Measurements from ENCODE around the gene B4GALT5.
"Not testable (repeated sequence)": the region's sequence is repeated elsewhere in the genome, so short reads cannot be mapped to it uniquely, and the experiment has no call there.

The B4GALT5 gene

GRCh38 chr20:49620364-49621240 is 93.1 kb downstream of the B4GALT5 start:
- DNase-seq: no peak

- no peak for DNase-seq
These were observed 94.3 kb downstream of the B4GALT5 start for GRCh38 chr20:49619113-49620048.

GRCh38 chr20:49618289-49618688 is 95.4 kb downstream of the B4GALT5 start:
- no peak for DNase-seq

DNA sequence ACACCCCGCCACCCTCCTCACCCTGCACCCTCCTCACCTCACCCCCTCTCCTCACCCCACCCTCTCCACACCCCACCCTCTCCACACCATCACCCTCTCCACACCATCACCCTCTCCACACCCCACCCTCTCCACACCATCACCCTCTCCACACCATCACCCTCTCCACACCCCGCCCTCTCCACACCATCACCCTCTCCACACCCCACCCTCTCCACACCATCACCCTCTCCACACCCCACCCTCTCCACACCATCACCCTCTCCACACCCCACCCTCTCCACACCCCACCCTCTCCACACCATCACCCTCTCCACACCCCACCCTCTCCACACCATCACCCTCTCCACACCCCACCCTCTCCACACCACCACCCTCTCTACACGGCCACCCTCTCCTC is 96.3 kb downstream of the B4GALT5 start:
- DNase-seq: not testable (repeated sequence)

DNA sequence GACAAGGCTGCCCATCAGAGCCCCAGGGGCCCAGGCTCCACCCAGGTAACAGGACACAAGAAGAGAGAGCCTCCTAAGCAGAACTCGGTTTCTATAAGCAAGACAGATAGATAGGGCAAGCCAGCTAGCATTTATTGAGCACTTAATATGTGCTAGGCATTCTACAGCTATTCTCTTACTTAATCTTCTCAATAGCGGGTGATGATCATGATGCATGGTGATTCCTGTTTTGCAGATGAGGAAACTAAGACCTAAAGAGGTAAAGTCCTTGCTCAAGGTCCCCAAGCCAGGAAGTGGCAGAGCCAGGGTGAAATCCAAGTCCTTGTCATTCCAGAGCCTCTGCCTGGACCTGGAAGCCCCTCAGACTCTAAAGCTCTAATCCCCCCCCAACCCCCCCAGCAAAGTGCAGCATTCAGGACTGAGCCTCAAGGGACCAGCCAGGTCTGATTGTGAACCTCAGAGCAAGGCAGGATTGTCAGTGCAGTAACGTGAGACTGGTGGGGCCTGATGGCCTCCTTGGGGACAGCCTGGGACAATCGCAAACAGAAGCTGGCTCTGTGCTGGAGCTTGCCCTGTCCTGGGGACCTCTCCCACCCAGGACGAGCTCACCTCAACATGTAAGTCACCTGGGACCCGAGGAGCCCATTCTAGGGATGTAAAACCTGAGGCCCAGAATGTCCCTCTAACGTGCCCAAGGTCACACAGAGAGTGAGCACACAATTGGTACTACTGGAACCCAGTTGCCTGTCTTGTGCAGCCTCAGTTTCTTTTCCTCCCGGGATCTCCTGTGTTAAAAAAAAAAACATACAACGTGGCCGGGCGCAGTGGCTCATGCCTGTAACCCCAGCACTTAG is 97.3 kb downstream of the B4GALT5 start:
- no peak for DNase-seq

DNA sequence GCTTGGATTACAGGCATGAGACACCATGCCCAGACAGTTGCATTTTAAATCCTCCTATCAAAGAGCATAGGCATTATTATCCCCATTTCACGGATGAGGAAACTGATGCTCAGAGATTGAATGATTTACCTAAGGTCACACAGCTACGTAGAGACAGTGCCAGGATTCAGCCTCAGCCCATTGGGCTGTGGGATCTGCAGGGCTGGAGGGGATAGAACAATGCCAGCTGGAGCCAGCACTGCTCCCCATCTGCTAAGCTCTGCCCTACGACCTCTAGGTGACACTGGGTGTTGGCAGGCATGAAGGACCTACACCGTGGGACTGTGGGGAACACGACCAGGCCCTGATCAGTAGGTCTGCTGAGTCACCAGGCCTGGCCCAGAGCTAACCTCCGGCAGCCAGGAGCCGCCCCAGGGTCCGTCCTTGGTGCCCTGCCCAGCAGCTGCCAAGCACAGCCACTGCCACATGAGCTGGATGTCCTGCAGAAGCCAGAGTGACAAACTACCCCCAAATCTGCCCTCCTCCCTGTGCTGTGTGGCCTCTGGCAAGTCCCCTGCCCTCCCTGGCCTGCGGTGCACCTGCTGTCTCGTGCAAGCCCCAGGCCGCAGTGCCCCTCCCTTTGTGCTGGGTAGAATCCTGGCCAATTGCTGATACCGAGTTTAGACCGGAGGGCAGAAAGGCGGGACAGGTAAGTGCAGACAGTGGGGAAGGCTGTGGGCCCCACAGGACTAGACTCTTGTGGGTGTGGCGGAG is 98.1 kb downstream of the B4GALT5 start:
- DNase-seq: no peak

DNA sequence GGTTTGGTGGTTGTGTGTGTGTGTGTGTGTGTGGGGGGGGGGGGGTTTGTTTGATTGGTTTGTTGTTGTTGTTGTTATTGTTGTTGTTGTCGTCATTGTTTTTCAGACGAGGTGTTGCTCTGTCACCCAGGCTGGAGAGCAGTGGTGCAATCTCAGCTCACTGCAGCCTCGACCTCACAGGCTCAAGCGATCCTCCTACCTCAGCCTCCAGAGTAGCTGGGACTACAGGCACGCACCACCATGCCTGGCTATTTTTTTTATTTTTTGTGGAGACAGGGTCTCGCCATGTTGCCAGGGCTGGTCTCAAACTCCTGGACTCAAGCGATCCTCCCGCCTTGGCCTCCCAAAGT is 98.7 kb downstream of the B4GALT5 start:
- not testable (repeated sequence) for DNase-seq

GRCh38 chr20:49614338-49615050 is 99.2 kb downstream of the B4GALT5 start:
- no peak for DNase-seq

DNA sequence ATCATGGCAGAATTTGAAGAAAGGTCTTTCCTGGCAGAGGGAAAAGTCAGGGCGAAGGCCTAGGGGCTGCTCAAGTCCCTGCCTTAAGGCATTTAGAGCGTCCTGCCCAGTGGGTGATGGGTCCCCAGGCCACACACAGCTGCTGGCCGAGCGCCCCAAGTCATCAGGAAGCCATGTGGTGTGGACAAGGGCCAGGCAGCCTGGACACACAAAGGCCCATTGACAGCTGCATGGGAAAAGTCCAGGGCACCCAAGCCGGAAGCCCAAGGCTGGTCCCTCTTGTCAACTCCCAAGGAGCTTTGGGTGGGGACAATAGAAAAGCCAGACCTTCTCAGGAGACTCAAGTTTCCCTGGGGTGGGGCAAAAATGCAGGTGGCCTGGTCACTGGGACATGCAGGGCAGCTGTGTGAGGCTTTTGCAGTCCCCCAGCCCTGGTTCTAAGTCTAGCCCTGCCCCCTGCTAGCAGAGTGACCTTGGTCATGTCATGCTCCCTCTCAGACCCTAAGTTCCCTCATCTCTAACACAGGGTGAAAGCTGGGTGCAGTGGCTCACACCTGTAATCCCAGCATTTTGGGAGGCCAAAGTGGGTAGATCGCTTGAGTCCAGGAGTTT is 101.4 kb downstream of the B4GALT5 start:
- no peak for DNase-seq

DNA sequence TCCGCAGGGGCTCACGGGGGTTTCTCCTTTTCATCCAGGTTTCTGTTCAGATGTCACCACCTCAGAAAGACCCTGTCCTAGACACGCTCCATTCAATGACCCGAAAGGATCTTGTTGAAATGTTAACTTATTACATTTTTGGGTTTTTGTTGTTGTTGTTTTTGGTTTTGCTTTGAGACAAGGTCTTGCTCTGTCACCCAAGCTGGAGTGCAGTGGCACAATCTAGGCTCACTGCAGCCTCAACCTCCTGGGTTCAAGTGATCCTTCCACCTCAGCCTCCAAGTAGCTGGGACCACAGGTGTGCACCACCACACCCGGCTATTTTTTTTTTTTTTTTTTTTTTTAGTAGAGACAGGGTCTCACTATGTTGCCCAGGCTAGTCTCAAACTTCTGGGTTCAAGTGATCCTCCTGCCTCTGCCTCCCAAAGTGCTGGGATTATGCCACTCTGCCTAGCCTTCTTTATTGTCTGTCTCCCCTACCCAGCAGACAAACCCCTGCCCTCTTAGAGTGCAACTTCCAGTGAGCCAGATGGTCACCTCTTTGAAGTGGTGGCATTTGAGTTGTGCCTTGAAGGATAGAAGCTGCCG is 102.0 kb downstream of the B4GALT5 start:
- DNase-seq: not testable (repeated sequence)

GRCh38 chr20:49610691-49611538 is 102.8 kb downstream of the B4GALT5 start:
- DNase-seq: no peak

DNA sequence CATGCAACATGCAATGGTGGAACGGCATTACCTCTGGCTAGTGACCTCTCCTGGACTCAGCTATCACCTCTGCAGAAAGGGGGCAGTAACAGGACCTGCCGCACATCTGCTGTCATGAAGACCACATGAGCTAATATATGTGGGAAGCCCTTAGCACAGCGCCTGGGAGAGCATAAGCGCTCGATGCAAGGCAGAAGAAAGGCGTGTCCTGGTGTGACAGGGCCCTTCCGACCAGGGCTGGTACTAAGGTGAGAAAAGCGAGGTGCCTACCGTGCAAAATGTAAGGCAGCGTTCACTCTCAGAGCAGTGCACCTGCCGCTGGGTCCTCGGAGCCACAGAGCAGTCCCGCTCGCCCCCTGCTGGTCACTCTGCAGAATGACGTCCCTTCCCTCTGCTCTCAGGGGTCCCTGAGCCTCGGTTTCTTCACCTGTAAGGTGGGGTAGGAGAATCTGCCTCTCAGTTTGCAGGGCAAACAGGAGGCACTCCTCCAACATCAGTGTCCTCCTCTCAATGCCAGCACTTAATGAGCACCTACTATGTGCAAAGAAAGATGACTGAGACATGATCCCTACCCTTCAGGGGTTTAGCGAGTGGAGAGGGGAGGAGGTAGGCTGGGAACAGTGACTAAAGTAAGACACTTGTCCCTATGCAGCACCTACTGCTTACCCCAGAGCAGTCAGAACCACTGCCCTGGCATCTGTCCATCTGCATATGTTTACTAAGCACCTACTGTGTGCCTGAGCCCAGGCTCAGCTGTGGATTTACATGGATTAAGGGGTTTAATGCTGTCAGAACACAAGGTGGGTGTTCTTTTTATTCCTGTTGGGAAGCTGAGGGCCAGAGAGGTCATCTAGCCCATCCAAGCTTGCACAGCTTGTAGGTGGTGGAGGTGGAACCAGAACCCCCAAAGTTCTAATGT is 104.7 kb downstream of the B4GALT5 start:
- no peak for DNase-seq

GRCh38 chr20:49607568-49607967 is 106.1 kb downstream of the B4GALT5 start:
- DNase-seq: no peak

GRCh38 chr20:49603209-49603627 is 110.5 kb downstream of the B4GALT5 start:
- DNase-seq: no peak

- no peak for DNase-seq
These were observed 111.1 kb downstream of the B4GALT5 start for GRCh38 chr20:49602345-49603208.

GRCh38 chr20:49601153-49601924 is 112.3 kb downstream of the B4GALT5 start:
- no peak for DNase-seq

- DNase-seq: no peak
These were observed 113.9 kb downstream of the B4GALT5 start for GRCh38 chr20:49599746-49600113.

Measured in GOT3 (cell line).